Measurements from ENCODE around the gene OFD1. TPM values are rescaled to one million over a fixed set of nuclear protein-coding genes. Genes with fewer than 3 reads are reported as not detected.

OFD1 gene
- total RNA-seq, 2 donors from 2014 or later: 27.7 to 36.3 TPM

Other genes with a start within 250 kb of the OFD1 start
- gene EGFL6, start 165.1 kb upstream of the OFD1 start, total RNA-seq: under 1 TPM in 1 of 2 donors, not detected in 1; 0.11 TPM
- 1 to 10 TPM; 2.2 to 4.3 TPM for gene TCEANC, start 81.6 kb upstream of the OFD1 start, total RNA-seq
- gene RAB9A, start 45.6 kb upstream of the OFD1 start, total RNA-seq: 10 to 100 TPM; 28.0 to 70.6 TPM
- gene TRAPPC2, start 128 bp upstream of the OFD1 start, total RNA-seq: 10 to 100 TPM; 21.7 TPM
- 1 to 10 TPM; 1.9 to 9.3 TPM for gene GPM6B, start 82.3 kb downstream of the OFD1 start, total RNA-seq